Uterus (tissue), 4 donors: Measurements from ENCODE around the gene COLGALT1. TPM values are rescaled to one million over a fixed set of nuclear protein-coding genes. Genes with fewer than 3 reads are reported as not detected.

Experiments used
- DNase-seq, 2 donors: peaks; one replicate each; pipeline ENCODE4 v3.0.0-alpha.2; 2019 to 2020
- H3K27ac ChIP-seq, 2 donors: fragments of 200-600 bp; sonication (generic); 1 replicate in 1 of 2; 2 replicates in 1 of 2; pipeline ENCODE4 v1.5.1; 2016 to 2018
- H3K27me3 ChIP-seq, 2 donors: fragments of 200-600 bp; sonication (generic); one replicate each; pipeline ENCODE4 v1.5.1; 2018 to 2019; ENCODE audit warnings: control low read depth in 1 of 2
- H3K36me3 ChIP-seq, 2 donors: fragments of 200-600 bp; sonication (generic); one replicate each; pipeline ENCODE4 v1.5.1; 2019; ENCODE audit warnings: control low read depth in 1 of 2
- H3K4me1 ChIP-seq, 2 donors: fragments of 200-600 bp; sonication (generic); one replicate each; pipeline ENCODE4 v1.5.1; 2018 to 2019; ENCODE audit warnings: control low read depth in 1 of 2
- H3K4me3 ChIP-seq, 2 donors: fragments of 200-600 bp; sonication (generic); 1 replicate in 1 of 2; 2 replicates in 1 of 2; pipeline ENCODE4 v1.5.1; 2018 to 2019; ENCODE audit warnings: mild to moderate bottlenecking in 1 of 2
- H3K9me3 ChIP-seq, 2 donors: fragments of 200-600 bp; sonication (generic); one replicate each; pipeline ENCODE4 v1.5.1; 2019; ENCODE audit warnings: control low read depth in 1 of 2
- CTCF ChIP-seq, 4 experiments: fragments of 200-600 bp in 2 of 4; fragments of 450-650 bp in 2 of 4; sonication (generic) in 2 of 4; IDR thresholded peaks; one replicate each; pipeline ENCODE4 v1.5.1; 2016 to 2019; ENCODE audit warnings: antibody characterized with exemption in 4 of 4, mild to moderate bottlenecking in 2 of 4, moderate library complexity in 1 of 4
- POLR2A ChIP-seq, 2 donors: fragments of 450-650 bp; IDR thresholded peaks; one replicate each; pipeline ENCODE4 v1.6.1; 2016; ENCODE audit warnings: antibody characterized with exemption in 2 of 2, mild to moderate bottlenecking in 1 of 2, moderate library complexity in 1 of 2
- intact Hi-C: fragments of 100-400 bp; cut with DNase I; formaldehyde crosslinking; loops from one replicate; pipeline ENCODE4 v1.15.1; 2023; ENCODE audit warnings: low total_unique reads
- total RNA-seq, 4 donors: library from RNA; depleted of rRNA in 3 of 4; stranded (reverse); fragments of >200 nt in 3 of 4; gene quantifications; one replicate each; pipeline versions ENCODE4 v1.1.0 to v1.2.4, GENCODE V29; 2014 to 2023
- donor health status: DM: yes; HTN: yes; CAD: no.

The COLGALT1 gene
- total RNA-seq, 4 donors from 2014 or later, result 24.6 to 56.6 (median 52.0) TPM

DNA sequence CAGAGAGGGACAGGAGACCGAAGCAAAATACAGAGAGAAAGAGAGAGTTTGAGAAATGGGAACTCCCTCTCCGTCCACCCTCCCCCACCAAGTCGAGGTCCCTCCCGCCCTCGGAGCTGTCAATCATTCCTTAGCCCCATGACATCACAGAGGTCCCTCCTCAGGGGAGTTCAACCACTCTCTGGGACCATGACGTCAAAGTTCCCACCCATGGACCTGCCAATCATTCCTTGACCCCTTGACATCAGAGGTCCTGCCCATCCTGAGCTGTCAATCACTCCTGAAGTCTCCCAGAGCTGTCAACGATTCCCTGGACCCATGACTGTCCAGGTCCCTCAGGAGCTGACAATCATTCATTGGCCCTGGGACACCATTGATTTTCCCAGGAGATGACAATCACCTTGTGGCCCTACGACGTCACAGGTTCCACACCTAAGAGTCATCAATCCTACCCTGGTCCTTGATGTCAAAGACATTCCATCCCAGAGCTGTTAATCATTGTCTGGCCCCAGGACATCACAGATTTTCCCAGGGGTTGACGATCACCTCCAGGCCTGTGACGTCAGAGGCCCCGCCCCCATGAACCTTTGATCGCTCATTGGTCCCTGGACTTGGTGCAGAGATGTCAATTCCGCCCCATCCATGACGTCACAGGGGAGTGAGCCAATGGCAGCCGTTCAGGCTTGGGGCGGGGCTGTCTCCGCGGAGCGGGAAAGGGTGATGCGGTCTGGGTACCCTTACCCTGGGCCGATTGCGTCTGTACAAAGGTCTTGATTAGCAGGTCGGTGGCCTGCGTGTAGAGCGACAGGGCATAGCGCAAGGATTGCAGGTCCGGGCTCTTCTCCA is 61.7 kb downstream of the COLGALT1 start:
- Histone ChIP-seq H3K36me3 (no peaks in the 10 kb centered on the region), H3K4me1 (no peaks in the 10 kb centered on the region), H3K27ac (no peak overlapping the region), H3K27me3 (no peaks in the 10 kb centered on the region), H3K4me3 (no peak overlapping the region), H3K9me3 (peaks cover 0 to 4% of the 10 kb centered on the region in 2 donors)
- intact Hi-C loops, result no loop called here
- TF ChIP-seq CTCF (IDR thresholded peaks at IDR 0.05) (no peak), POLR2A (IDR thresholded peaks at IDR 0.05) (no peak)
- no peak for DNase-seq

DNA sequence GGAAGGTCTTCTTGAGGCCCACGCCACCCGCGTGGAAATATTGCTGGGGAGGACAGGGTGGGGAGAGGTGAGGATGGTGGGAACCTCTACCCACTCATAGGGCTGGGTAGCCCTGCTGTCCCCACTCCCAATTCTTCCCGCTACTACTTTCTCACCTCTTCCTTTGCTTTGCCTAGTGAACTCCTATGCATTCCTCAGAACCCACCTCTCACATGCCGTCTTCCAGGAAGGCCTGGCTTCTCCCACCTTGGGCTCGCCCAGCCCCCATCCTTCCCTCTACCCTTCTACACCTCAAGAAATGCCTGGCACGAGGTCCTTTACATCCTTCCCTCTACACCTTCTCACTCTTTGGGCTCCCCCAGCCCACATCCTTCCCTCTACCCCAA is 62.4 kb downstream of the COLGALT1 start:
- H3K27me3 ChIP-seq, result no peaks in the 10 kb centered on the region
- peaks cover 0 to 6% of the 10 kb centered on the region in 2 donors for H3K9me3 ChIP-seq
- intact Hi-C loops, result no loop called here
- H3K27ac ChIP-seq, result no peak overlapping the region
- no peaks in the 10 kb centered on the region for H3K36me3 ChIP-seq
- no peak for DNase-seq
- H3K4me3 ChIP-seq, result no peak overlapping the region
- no peak for TF ChIP-seq POLR2A (IDR thresholded peaks at IDR 0.05)
- no peaks in the 10 kb centered on the region for H3K4me1 ChIP-seq

DNA sequence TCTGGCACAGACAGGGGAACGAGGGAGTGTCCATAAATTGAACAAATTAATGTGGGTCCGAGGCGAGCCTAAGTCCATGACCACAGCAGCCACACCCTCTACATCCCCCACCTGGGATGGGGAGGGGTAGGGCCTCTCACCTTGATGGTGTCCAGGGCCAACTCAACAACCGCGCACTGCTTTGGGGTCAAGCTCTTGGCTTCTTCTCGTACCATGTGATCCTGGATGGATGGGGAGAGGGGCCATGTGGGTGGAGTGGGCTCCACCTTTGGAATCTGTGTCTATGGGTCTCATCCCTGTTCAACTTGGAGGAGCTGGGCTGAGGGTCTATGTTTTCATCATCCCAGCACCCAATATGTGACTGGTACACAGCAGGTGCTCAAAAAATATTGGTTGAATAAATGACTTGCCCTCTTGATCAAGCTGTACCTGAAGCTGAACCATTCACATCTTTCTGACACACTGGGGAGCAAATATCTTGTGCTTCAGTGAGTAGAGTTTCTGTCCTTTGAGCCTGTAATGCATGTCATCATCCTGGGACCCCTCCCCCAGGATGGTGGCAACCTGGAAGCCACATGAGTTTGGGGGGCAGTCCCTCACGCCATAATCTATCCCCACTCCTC is 62.9 kb downstream of the COLGALT1 start:
- no peak for TF ChIP-seq CTCF (IDR thresholded peaks at IDR 0.05)
- TF ChIP-seq POLR2A (IDR thresholded peaks at IDR 0.05), result no peak
- no peaks in the 10 kb centered on the region for H3K4me1 ChIP-seq
- no peak overlapping the region for H3K4me3 ChIP-seq
- H3K27me3 ChIP-seq, result no peaks in the 10 kb centered on the region
- H3K27ac ChIP-seq, result no peak overlapping the region
- intact Hi-C loops, result no loop called here
- peaks cover 0 to 6% of the 10 kb centered on the region in 2 donors for H3K9me3 ChIP-seq
- DNase-seq, result no peak
- H3K36me3 ChIP-seq, result no peaks in the 10 kb centered on the region

- TF ChIP-seq CTCF (IDR thresholded peaks at IDR 0.05), result no peak
- no peak for TF ChIP-seq POLR2A (IDR thresholded peaks at IDR 0.05)
- Histone ChIP-seq H3K27ac (no peak overlapping the region), H3K4me3 (no peak overlapping the region), H3K4me1 (no peaks in the 10 kb centered on the region), H3K9me3 (peaks cover 0 to 6% of the 10 kb centered on the region in 2 donors), H3K36me3 (no peaks in the 10 kb centered on the region), H3K27me3 (no peaks in the 10 kb centered on the region)
- intact Hi-C loops, result no loop called here
- no peak for DNase-seq
Observed at GRCh38 chr19:17618936-17619335, 63.5 kb downstream of the COLGALT1 start.

DNA sequence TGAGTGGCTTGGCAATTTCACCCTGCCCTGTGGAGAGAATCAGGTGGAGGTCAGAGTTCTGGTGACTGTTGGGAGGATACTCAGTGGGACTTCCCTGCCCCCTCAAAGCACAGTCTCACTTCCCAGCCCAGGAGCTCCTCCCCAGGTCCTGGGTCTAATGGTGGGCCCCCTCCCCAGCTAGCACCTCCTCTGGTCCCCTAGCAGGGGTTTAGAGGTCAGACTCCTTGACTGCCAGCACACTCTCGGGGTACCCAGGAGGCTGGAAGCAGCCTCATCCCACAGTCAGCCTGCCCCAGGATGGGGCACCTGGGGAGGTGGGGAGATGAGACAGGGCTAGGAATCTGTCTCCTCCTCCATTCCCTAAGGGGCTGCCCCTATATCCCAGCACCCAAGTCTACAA is 65.2 kb downstream of the COLGALT1 start:
- intact Hi-C loops, result no loop called here
- Histone ChIP-seq H3K27me3 (no peaks in the 10 kb centered on the region), H3K36me3 (no peaks in the 10 kb centered on the region), H3K9me3 (peaks cover 0 to 6% of the 10 kb centered on the region in 2 donors), H3K4me1 (no peaks in the 10 kb centered on the region), H3K27ac (no peak overlapping the region), H3K4me3 (no peak overlapping the region)
- TF ChIP-seq CTCF (IDR thresholded peaks at IDR 0.05), result no peak
- no peak for TF ChIP-seq POLR2A (IDR thresholded peaks at IDR 0.05)
- no peak for DNase-seq
